Panc1 (cell line): ENCODE measurements around the gene METAP1. TPM values are rescaled to one million over a fixed set of nuclear protein-coding genes. Genes with fewer than 3 reads are reported as not detected.

ENCODE experiments used
- ATAC-seq: fragments of 200-7000 bp; cut with Tn5 transposase; 2 replicates; pipeline ENCODE4 v1.9.1; 2020; ENCODE audit warnings: mild to moderate bottlenecking, moderate library complexity
- BruUV-seq: library from RNA; stranded (reverse); fragments of 400-500 nt; replicated peaks from 2 replicates; lab custom pipeline; 2021; lab: Mats Ljungman, UMichigan
- CTCF ChIA-PET: fragments of 300-600 bp; sonication (Branson Sonifier 250); formaldehyde crosslinking; loops from one replicate; lab custom pipeline; 2022; ENCODE audit warnings: antibody characterized with exemption; lab: Charles Lee
- POLR2A ChIA-PET: fragments of 300-600 bp; sonication (Branson Sonifier 250); formaldehyde crosslinking; loops from one replicate; lab custom pipeline; 2022; ENCODE audit warnings: antibody characterized with exemption; lab: Charles Lee
- DNase-seq: peaks from one replicate; pipeline ENCODE4 v3.0.0-alpha.2; 2010; ENCODE audit warnings: low read depth, low spot score
- H3K27ac ChIP-seq: 2 replicates; pipeline ENCODE4 v1.5.1; 2011; ENCODE audit warnings: mild to moderate bottlenecking, low read length, inconsistent platforms
- H3K27me3 ChIP-seq: fragments of 200-500 bp; sonication (Bioruptor generic); 2 replicates; pipeline ENCODE4 v1.6.0; 2014; ENCODE audit warnings: low read length, inconsistent platforms; ENCODE audit not compliant: control insufficient read depth, insufficient read depth
- H3K36me3 ChIP-seq: fragments of 200-500 bp; sonication (Bioruptor generic); 2 replicates; pipeline ENCODE4 v1.5.1; 2014; ENCODE audit warnings: inconsistent platforms, mild to moderate bottlenecking, low read length, moderate library complexity; ENCODE audit not compliant: control insufficient read depth, insufficient read depth
- H3K4me1 ChIP-seq: 2 replicates; pipeline ENCODE4 v1.5.1; 2011; ENCODE audit warnings: inconsistent platforms, mild to moderate bottlenecking, low read length, moderate library complexity; ENCODE audit not compliant: control insufficient read depth, insufficient read depth
- H3K4me3 ChIP-seq, 2 experiments: 2 replicates each; pipeline ENCODE4 v1.5.1; 2011 to 2012; ENCODE audit warnings: low read depth in 2 of 2, low read length in 2 of 2, mild to moderate bottlenecking in 2 of 2, inconsistent platforms in 1 of 2, moderate library complexity in 1 of 2
- H3K9me3 ChIP-seq: fragments of 200-500 bp; sonication (Bioruptor generic); 2 replicates; pipeline ENCODE4 v1.5.1; 2014; ENCODE audit warnings: low read depth, mild to moderate bottlenecking, inconsistent platforms, low read length, moderate library complexity; ENCODE audit not compliant: control insufficient read depth, insufficient read depth
- CTCF ChIP-seq: fragments of 450-650 bp; IDR thresholded peaks from 2 replicates; pipeline ENCODE4 v1.5.1; 2017; ENCODE audit warnings: mild to moderate bottlenecking
- POLR2AphosphoS5 ChIP-seq: IDR thresholded peaks from 2 replicates; pipeline ENCODE4 v1.6.1; 2012; ENCODE audit warnings: mild to moderate bottlenecking, low read depth, low read length, moderate library complexity
- REST ChIP-seq, 2 experiments: IDR thresholded peaks; 2 replicates each; pipeline ENCODE4 v1.6.1; 2011 to 2012; ENCODE audit warnings: low read depth in 2 of 2, control low read depth in 1 of 2, low read length in 1 of 2, mild to moderate bottlenecking in 1 of 2, moderate library complexity in 1 of 2; ENCODE audit not compliant: insufficient read depth in 1 of 2
- SIN3A ChIP-seq: IDR thresholded peaks from 2 replicates; pipeline ENCODE4 v1.6.1; 2012; ENCODE audit warnings: low read depth, mild to moderate bottlenecking, low read length, moderate library complexity, borderline replicate concordance; ENCODE audit not compliant: insufficient read depth
- TCF7L2 ChIP-seq: IDR thresholded peaks from 2 replicates; pipeline ENCODE4 v1.6.1; 2011; ENCODE audit warnings: mild to moderate bottlenecking, low read depth, low read length, inconsistent platforms
- in situ Hi-C: cut with HindIII; loops from 2 replicates; pipeline ENCODE4 v1.10.0; 2016; ENCODE audit warnings: low sequenced_read_pairs, low pct_unique_long_range_greater_than_20kb
- intact Hi-C: fragments of 100-400 bp; cut with micrococcal nuclease; formaldehyde crosslinking; loops from one replicate; pipeline ENCODE4 v1.10.0; 2022; ENCODE audit not compliant: unreplicated experiment
- total RNA-seq: library from RNA; stranded (reverse); gene quantifications from one replicate; pipeline ENCODE4 v1.2.1, GENCODE V29; 2021; ENCODE audit not compliant: unreplicated experiment

METAP1 gene
- total RNA-seq, 1 experiment from 2014 or later = 51.9 TPM

- H3K4me1 ChIP-seq = no peaks in the 10 kb centered on the region
- TF ChIP-seq SIN3A (no peak), TCF7L2 (no peak), REST (IDR thresholded peaks at IDR 0.05; ENCODE audit: insufficient read depth in 1 of 2, low read depth in 2 of 2, low read length in 1 of 2) (no peak), POLR2AphosphoS5 (no peak), CTCF (no peak)
- H3K9me3 ChIP-seq = no peaks in the 10 kb centered on the region
- POLR2A ChIA-PET = no interaction called here
- H3K27me3 ChIP-seq = no peaks in the 10 kb centered on the region
- no TSS peak for BruUV-seq
- ATAC-seq = no peak
- CTCF ChIA-PET = no interaction called here
- in situ Hi-C loops = no loop called here
- peaks cover 20% of the 10 kb centered on the region for H3K36me3 ChIP-seq
- intact Hi-C loops = no loop called here
- H3K27ac ChIP-seq = no peak overlapping the region
- H3K4me3 ChIP-seq = no peak overlapping the region
- no peak for DNase-seq
Observed at GRCh38 chr4:99074816-99075215, 79.3 kb downstream of the METAP1 start.

GRCh38 chr4:99076292-99076976 is 80.9 kb downstream of the METAP1 start:
- Histone ChIP-seq H3K9me3 (no peaks in the 10 kb centered on the region), H3K27ac (no peak overlapping the region), H3K27me3 (no peaks in the 10 kb centered on the region), H3K4me3 (no peak overlapping the region), H3K36me3 (peaks cover 23% of the 10 kb centered on the region), H3K4me1 (no peaks in the 10 kb centered on the region)
- TF ChIP-seq TCF7L2 (no peak), CTCF (no peak), POLR2AphosphoS5 (no peak), REST (IDR thresholded peaks at IDR 0.05; ENCODE audit: insufficient read depth in 1 of 2, low read depth in 2 of 2, low read length in 1 of 2) (no peak), SIN3A (no peak)
- intact Hi-C loops = no loop called here
- CTCF ChIA-PET = no interaction called here
- DNase-seq = no peak
- in situ Hi-C loops = no loop called here
- BruUV-seq = no TSS peak
- no peak for ATAC-seq
- POLR2A ChIA-PET = no interaction called here
